ENCODE results near the gene RADIL. TPM values are rescaled to one million over a fixed set of nuclear protein-coding genes. Genes with fewer than 3 reads are reported as not detected.
A peak's percentile ranks its signal among the peaks of the same experiment; 100 is the strongest.

Gene RADIL
- total RNA-seq, 1 donor from 2014 or later: 7.3 TPM

- DNase-seq: no peak
Observed at GRCh38 chr7:4851459-4852422, 31.8 kb downstream of the RADIL start.

GRCh38 chr7:4850262-4850795 is 33.2 kb downstream of the RADIL start:
- no peak for DNase-seq

- DNase-seq: peak; percentile 30
Observed at GRCh38 chr7:4849390-4849789, 34.1 kb downstream of the RADIL start.

- DNase-seq: no peak
Observed at GRCh38 chr7:4845740-4846142, 37.8 kb downstream of the RADIL start.

GRCh38 chr7:4842319-4843064 is 41.0 kb downstream of the RADIL start:
- DNase-seq: no peak

GRCh38 chr7:4841836-4842235 is 41.7 kb downstream of the RADIL start:
- no peak for DNase-seq

- no peak for DNase-seq
Observed at GRCh38 chr7:4841007-4841784, 42.3 kb downstream of the RADIL start.

GRCh38 chr7:4840079-4840501 is 43.4 kb downstream of the RADIL start:
- DNase-seq: no peak

GRCh38 chr7:4838626-4839334 is 44.7 kb downstream of the RADIL start:
- DNase-seq: no peak

- peak; percentile 35 for DNase-seq
Observed at GRCh38 chr7:4837803-4838625, 45.5 kb downstream of the RADIL start.

- DNase-seq: no peak
Observed at GRCh38 chr7:4837041-4837802, 46.3 kb downstream of the RADIL start.

GRCh38 chr7:4836206-4836661 is 47.3 kb downstream of the RADIL start:
- DNase-seq: no peak

GRCh38 chr7:4835398-4836205 is 47.9 kb downstream of the RADIL start:
- no peak for DNase-seq

- DNase-seq: no peak
Observed at GRCh38 chr7:4834601-4835397, 48.7 kb downstream of the RADIL start.

GRCh38 chr7:4833691-4834600 is 49.6 kb downstream of the RADIL start:
- no peak for DNase-seq

GRCh38 chr7:4833176-4833575 is 50.3 kb downstream of the RADIL start:
- DNase-seq: no peak

GRCh38 chr7:4832711-4833110 is 50.8 kb downstream of the RADIL start:
- no peak for DNase-seq

Measured in tongue (tissue), 2 donors.